ENCODE measurements around the gene ATXN3. TPM values are rescaled to one million over a fixed set of nuclear protein-coding genes. Genes with fewer than 3 reads are reported as not detected.

ATXN3 gene
- total RNA-seq, 1 experiment from 2014 or later = 33.1 TPM

GRCh38 chr14:92074555-92074954 lies 31.8 kb downstream of the ATXN3 start (continued):
- TF ChIP-seq CTCF (IDR thresholded peaks at IDR 0.05) = no peak

GRCh38 chr14:92058006-92058917 lies 48.1 kb downstream of the ATXN3 start:
- no peak for DNase-seq (ENCODE audit: low spot score)
- Mint-ChIP-seq H3K4me3 (no peak overlapping the region), H3K36me3 (no peaks in the 10 kb centered on the region), H3K27ac (peak overlapping the region; percentile 70; the same call in 1 of the 2 replicates), H3K27me3 (ENCODE audit: low read depth) (no peaks in the 10 kb centered on the region), H3K4me1 (peaks cover 19% of the 10 kb centered on the region), H3K9me3 (no peaks in the 10 kb centered on the region)
- TF ChIP-seq ELF4 (CRISPR knock-in tag; IDR thresholded peaks at IDR 0.05; ENCODE audit: low read depth) (no peak), SOX15 (CRISPR knock-in tag; IDR thresholded peaks at IDR 0.05) (no peak), E2F1 (CRISPR knock-in tag; IDR thresholded peaks at IDR 0.05) (no peak), GTF2I (CRISPR knock-in tag; conservative IDR thresholded peaks at IDR 0.05) (no peak), NR1H2 (CRISPR knock-in tag; IDR thresholded peaks at IDR 0.05) (no peak), EMX1 (CRISPR knock-in tag; IDR thresholded peaks at IDR 0.05) (no peak), ZNF263 (CRISPR knock-in tag; IDR thresholded peaks at IDR 0.05; ENCODE audit: low read depth) (no peak)
- TF ChIP-seq, protein P1, sequence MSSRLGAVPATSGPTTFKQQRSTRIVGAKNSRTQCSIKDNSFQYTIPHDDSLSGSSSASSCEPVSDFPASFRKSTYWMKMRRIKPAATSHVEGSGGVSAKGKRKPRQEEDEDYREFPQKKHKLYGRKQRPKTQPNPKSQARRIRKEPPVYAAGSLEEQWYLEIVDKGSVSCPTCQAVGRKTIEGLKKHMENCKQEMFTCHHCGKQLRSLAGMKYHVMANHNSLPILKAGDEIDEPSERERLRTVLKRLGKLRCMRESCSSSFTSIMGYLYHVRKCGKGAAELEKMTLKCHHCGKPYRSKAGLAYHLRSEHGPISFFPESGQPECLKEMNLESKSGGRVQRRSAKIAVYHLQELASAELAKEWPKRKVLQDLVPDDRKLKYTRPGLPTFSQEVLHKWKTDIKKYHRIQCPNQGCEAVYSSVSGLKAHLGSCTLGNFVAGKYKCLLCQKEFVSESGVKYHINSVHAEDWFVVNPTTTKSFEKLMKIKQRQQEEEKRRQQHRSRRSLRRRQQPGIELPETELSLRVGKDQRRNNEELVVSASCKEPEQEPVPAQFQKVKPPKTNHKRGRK (CRISPR knock-in tag; IDR thresholded peaks at IDR 0.05; ENCODE audit: borderline replicate concordance) = no peak
- POLR2A ChIA-PET = interaction anchor here (0.7 kb wide), 1 partner anchor 114 kb away, joined by 3 read pairs; no protein-coding TSS in a partner anchor
- peak; percentile 52 for ATAC-seq
- CTCF ChIA-PET = interaction anchor here (1.8 kb wide), 1 partner anchor 61 kb away, joined by 7 read pairs; no protein-coding TSS in a partner anchor

GRCh38 chr14:92049781-92050180 lies 56.6 kb downstream of the ATXN3 start:
- H3K4me1 Mint-ChIP-seq = peaks cover 10% of the 10 kb centered on the region
- H3K27me3 Mint-ChIP-seq (ENCODE audit: low read depth) = no peaks in the 10 kb centered on the region
- POLR2A ChIA-PET = no interaction called here
- DNase-seq (ENCODE audit: low spot score) (no peak), ATAC-seq (no peak)
- peaks cover 10% of the 10 kb centered on the region for H3K9me3 Mint-ChIP-seq
- H3K36me3 Mint-ChIP-seq = peaks cover 12% of the 10 kb centered on the region
- H3K4me3 Mint-ChIP-seq = no peak overlapping the region
- H3K27ac Mint-ChIP-seq = no peak overlapping the region
- CTCF ChIA-PET = no interaction called here
- TF ChIP-seq ZNF416 (CRISPR knock-in tag; IDR thresholded peaks at IDR 0.05) (no peak), FOXJ3 (CRISPR knock-in tag; IDR thresholded peaks at IDR 0.05; ENCODE audit: borderline replicate concordance) (no peak), GABPB1 (CRISPR knock-in tag; IDR thresholded peaks at IDR 0.05) (no peak), ZNF263 (CRISPR knock-in tag; IDR thresholded peaks at IDR 0.05; ENCODE audit: low read depth) (no peak), ZNF532 (CRISPR knock-in tag; IDR thresholded peaks at IDR 0.05; ENCODE audit: borderline replicate concordance) (no peak), ZNF121 (CRISPR knock-in tag; IDR thresholded peaks at IDR 0.05) (no peak), RORB (CRISPR knock-in tag; IDR thresholded peaks at IDR 0.05) (no peak), ESRRA (CRISPR knock-in tag; IDR thresholded peaks at IDR 0.05; ENCODE audit: borderline replicate concordance) (no peak), IRF2 (CRISPR knock-in tag; IDR thresholded peaks at IDR 0.05; ENCODE audit: borderline replicate concordance, low read depth) (no peak), E2F4 (CRISPR knock-in tag; IDR thresholded peaks at IDR 0.05; ENCODE audit: borderline replicate concordance, low read depth) (no peak), NFE2L1 (CRISPR knock-in tag; IDR thresholded peaks at IDR 0.05) (no peak), GTF2I (CRISPR knock-in tag; conservative IDR thresholded peaks at IDR 0.05) (no peak)
- TF ChIP-seq, protein P2, sequence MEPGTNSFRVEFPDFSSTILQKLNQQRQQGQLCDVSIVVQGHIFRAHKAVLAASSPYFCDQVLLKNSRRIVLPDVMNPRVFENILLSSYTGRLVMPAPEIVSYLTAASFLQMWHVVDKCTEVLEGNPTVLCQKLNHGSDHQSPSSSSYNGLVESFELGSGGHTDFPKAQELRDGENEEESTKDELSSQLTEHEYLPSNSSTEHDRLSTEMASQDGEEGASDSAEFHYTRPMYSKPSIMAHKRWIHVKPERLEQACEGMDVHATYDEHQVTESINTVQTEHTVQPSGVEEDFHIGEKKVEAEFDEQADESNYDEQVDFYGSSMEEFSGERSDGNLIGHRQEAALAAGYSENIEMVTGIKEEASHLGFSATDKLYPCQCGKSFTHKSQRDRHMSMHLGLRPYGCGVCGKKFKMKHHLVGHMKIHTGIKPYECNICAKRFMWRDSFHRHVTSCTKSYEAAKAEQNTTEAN (CRISPR knock-in tag; IDR thresholded peaks at IDR 0.05) = no peak
- TF ChIP-seq, protein P3, sequence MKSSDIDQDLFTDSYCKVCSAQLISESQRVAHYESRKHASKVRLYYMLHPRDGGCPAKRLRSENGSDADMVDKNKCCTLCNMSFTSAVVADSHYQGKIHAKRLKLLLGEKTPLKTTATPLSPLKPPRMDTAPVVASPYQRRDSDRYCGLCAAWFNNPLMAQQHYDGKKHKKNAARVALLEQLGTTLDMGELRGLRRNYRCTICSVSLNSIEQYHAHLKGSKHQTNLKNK (CRISPR knock-in tag; IDR thresholded peaks at IDR 0.05) = no peak
